Kidney epithelial cell (primary cell): ENCODE measurements around the gene NDUFA7. TPM values are rescaled to one million over a fixed set of nuclear protein-coding genes. Genes with fewer than 3 reads are reported as not detected.
"Not testable (repeated sequence)": the region's sequence is repeated elsewhere in the genome, so short reads cannot be mapped to it uniquely, and the experiment has no call there.

Source experiments
- DNase-seq: peaks from one replicate; pipeline ENCODE4 v3.0.0-alpha.2; 2010; ENCODE audit warnings: low read depth
- H3K27me3 ChIP-seq: 2 replicates; pipeline ENCODE4 v1.6.0; 2011; ENCODE audit warnings: low read length; ENCODE audit not compliant: control insufficient read depth, insufficient read depth
- H3K36me3 ChIP-seq: 2 replicates; pipeline ENCODE4 v1.5.1; 2011; ENCODE audit warnings: low read length; ENCODE audit not compliant: control insufficient read depth, insufficient read depth
- H3K4me3 ChIP-seq: 2 replicates; pipeline ENCODE4 v1.5.1; 2011; ENCODE audit warnings: low read depth, mild to moderate bottlenecking, control low read depth, low read length
- CTCF ChIP-seq: IDR thresholded peaks from 2 replicates; pipeline ENCODE4 v1.5.1; 2011; ENCODE audit warnings: mild to moderate bottlenecking, moderate library complexity, low read length, control low read depth, inconsistent platforms; ENCODE audit not compliant: insufficient read depth, poor library complexity, severe bottlenecking
- total RNA-seq: library from RNA; depleted of rRNA; stranded (reverse); fragments of >200 nt; gene quantifications from 2 replicates; pipeline ENCODE4 v1.2.3, GENCODE V29; 2015

Gene NDUFA7
- total RNA-seq, 1 donor from 2014 or later: 49.8 TPM

- TF ChIP-seq CTCF: peak; percentile 7
- DNase-seq: peak; percentile 96
- H3K36me3 ChIP-seq: no peaks in the 10 kb centered on the region
- no peaks in the 10 kb centered on the region for H3K27me3 ChIP-seq
- H3K4me3 ChIP-seq: no peak overlapping the region
These were observed 34.6 kb upstream of the NDUFA7 start for GRCh38 chr19:8355631-8356402.

GRCh38 chr19:8352845-8353244, 31.7 kb upstream of the NDUFA7 start:
- H3K4me3 ChIP-seq: not testable (repeated sequence)

GRCh38 chr19:8352134-8352827, 31.1 kb upstream of the NDUFA7 start:
- no peak overlapping the region for H3K4me3 ChIP-seq
- DNase-seq: no peak
- TF ChIP-seq CTCF: no peak
- H3K27me3 ChIP-seq: no peaks in the 10 kb centered on the region
- H3K36me3 ChIP-seq: no peaks in the 10 kb centered on the region

More at GRCh38 chr19:8352845-8353244, 31.7 kb upstream of the NDUFA7 start:
- DNase-seq, H3K27me3 ChIP-seq, H3K36me3 ChIP-seq: not testable (repeated sequence)

GRCh38 chr19:8349629-8350372, 28.6 kb upstream of the NDUFA7 start:
- H3K4me3 ChIP-seq, DNase-seq, H3K27me3 ChIP-seq, H3K36me3 ChIP-seq: not testable (repeated sequence)

- Histone ChIP-seq H3K27me3 (peaks cover 19% of the 10 kb centered on the region), H3K36me3 (no peaks in the 10 kb centered on the region), H3K4me3 (no peak overlapping the region)
- TF ChIP-seq CTCF: no peak
- no peak for DNase-seq
These were observed 22.3 kb upstream of the NDUFA7 start for GRCh38 chr19:8343483-8343844.

GRCh38 chr19:8342684-8343482, 21.7 kb upstream of the NDUFA7 start, which contains the start of gene KANK3:
TSS of gene KANK3 (minus strand) at chr19:8343262. CDS start at chr19:8337828, 5,434 bp downstream.
- Histone ChIP-seq H3K4me3 (peak within 1 kb of the TSS; percentile 38), H3K36me3 (no peaks in the 10 kb centered on the region), H3K27me3 (peaks cover 19% of the 10 kb centered on the region)
- no peak for TF ChIP-seq CTCF
- peak; percentile 80 for DNase-seq
